H4 (cell line): ENCODE measurements around the gene WDR35. TPM values are rescaled to one million over a fixed set of nuclear protein-coding genes. Genes with fewer than 3 reads are reported as not detected.
A peak's percentile ranks its signal among the peaks of the same experiment; 100 is the strongest.

ENCODE experiments used
- DNase-seq: peaks from one replicate; pipeline ENCODE4 v3.0.0-alpha.2; 2015; ENCODE audit warnings: low spot score
- total RNA-seq: library from RNA; depleted of rRNA; stranded (reverse); fragments of >200 nt; shearing (Covaris generic); gene quantifications from 2 replicates; pipeline ENCODE4 v1.2.3, GENCODE V29; 2014; rRNA removed

Gene WDR35
- total RNA-seq = 4.1 and 4.5 TPM in 2 replicates

GRCh38 chr2:19989667-19990415, at the start of gene WDR35:
Gene WDR35, minus strand, starts transcription at chr2:19990105. Its CDS starts 90 bp downstream, at chr2:19990015.
- peak; percentile 73 for DNase-seq

GRCh38 chr2:20037660-20038059, 47.8 kb upstream of the WDR35 start:
- no peak for DNase-seq

- no peak for DNase-seq
Measured at GRCh38 chr2:20035955-20036666, 46.2 kb upstream of the WDR35 start.

GRCh38 chr2:20034821-20035220, 44.9 kb upstream of the WDR35 start:
- DNase-seq = no peak

GRCh38 chr2:20034218-20034617, 44.3 kb upstream of the WDR35 start:
- no peak for DNase-seq

GRCh38 chr2:20033322-20033721, 43.4 kb upstream of the WDR35 start:
- no peak for DNase-seq

GRCh38 chr2:20030224-20030623, 40.3 kb upstream of the WDR35 start:
- no peak for DNase-seq

- DNase-seq = no peak
Measured at GRCh38 chr2:20027705-20028434, 38.0 kb upstream of the WDR35 start.

- no peak for DNase-seq
Measured at GRCh38 chr2:20027260-20027677, 37.4 kb upstream of the WDR35 start.

GRCh38 chr2:20025065-20025786, 35.3 kb upstream of the WDR35 start:
- DNase-seq = no peak

GRCh38 chr2:20023688-20024087, 33.8 kb upstream of the WDR35 start:
- no peak for DNase-seq

- no peak for DNase-seq
Measured at GRCh38 chr2:20021405-20022009, 31.6 kb upstream of the WDR35 start.

- DNase-seq = no peak
Measured at GRCh38 chr2:20019747-20020146, 29.8 kb upstream of the WDR35 start.

GRCh38 chr2:20018601-20019152, 28.8 kb upstream of the WDR35 start:
- DNase-seq = no peak

GRCh38 chr2:20016346-20016745, 26.4 kb upstream of the WDR35 start:
- DNase-seq = no peak

- peak; percentile 8 for DNase-seq
Measured at GRCh38 chr2:20015482-20016083, 25.7 kb upstream of the WDR35 start.

- DNase-seq = no peak
Measured at GRCh38 chr2:20013126-20013849, 23.4 kb upstream of the WDR35 start.

GRCh38 chr2:20012282-20013125, 22.6 kb upstream of the WDR35 start, which contains the start of gene MATN3:
Gene MATN3, minus strand, starts transcription at chr2:20012668. Its CDS starts 37 bp downstream, at chr2:20012631.
- no peak for DNase-seq

- no peak for DNase-seq
Measured at GRCh38 chr2:20012032-20012281, 22.1 kb upstream of the WDR35 start.
